ENCODE results near the gene ADARB1. TPM values are rescaled to one million over a fixed set of nuclear protein-coding genes. Genes with fewer than 3 reads are reported as not detected.

ADARB1 gene
- total and polyA plus RNA-seq, 2 of the 8 experiments (the other 6 are each of a cell fraction or from before 2014, with no cell fraction given): 4.7 to 14.9 TPM

GRCh38 chr21:45032332-45032731 lies 42.0 kb upstream of the ADARB1 start:
- TF ChIP-seq MAX (IDR thresholded peaks at IDR 0.05): 0 out of 2 replicates have a peak, but pooled peaks have one; percentile 17
- no peak for TF ChIP-seq JUND (IDR thresholded peaks at IDR 0.05; ENCODE audit: low read length)
- no peak for DNase-seq (ENCODE audit: low read depth in 1 of 2, low spot score in 2 of 2)
- 91% methylated on average over 5 of the region's 21 CpGs; no CpG with 5 or more reads in 1 of the 2 experiments for WGBS, 2 experiments (ENCODE audit: extremely low coverage in 1 of 2, insufficient coverage in 1 of 2, insufficient read length in 1 of 2, insufficient replicate concordance in 2 of 2, low coverage in 1 of 2, low lambda C conversion rate in 2 of 2, missing lambda C conversion rate in 1 of 2)

More at GRCh38 chr21:45032332-45032731, 42.0 kb upstream of the ADARB1 start:
- H2AFZ ChIP-seq (ENCODE audit: low read length): no peak overlapping the region
- H3K27me3 ChIP-seq (replicated peaks in 1 of 4; ENCODE audit: control insufficient read depth in 3 of 4, extremely low read depth in 1 of 4, insufficient read depth in 3 of 4, low read length in 3 of 4): peaks cover 0 to 6% (median 3%) of the 10 kb centered on the region in 4 experiments; a peak in 3 of 7 replicates
- POLR2A ChIA-PET (ENCODE audit: partially characterized antibody): interaction anchor here (1.1 kb wide), 1 partner anchor 18 kb away, joined by 3 read pairs; no protein-coding TSS in a partner anchor
- no peak overlapping the region for H2BK15ac ChIP-seq (ENCODE audit: low read length)
- H3K56ac ChIP-seq (replicated peaks; ENCODE audit: insufficient read length, low read depth, low read length): no peak overlapping the region
- no peak overlapping the region; the same call in 1 of the 2 replicates for H2BK20ac ChIP-seq (ENCODE audit: low read length)
- FAIRE-seq: no peak
- H4K20me1 ChIP-seq (replicated peaks in 1 of 2; ENCODE audit: control insufficient read depth in 1 of 2, insufficient read depth in 2 of 2, low read length in 2 of 2): peaks cover 0 to under 1% of the 10 kb centered on the region in 2 experiments
- H3K23ac ChIP-seq (ENCODE audit: insufficient read length): no peak overlapping the region
- peak overlapping the region; percentile 84 for H4K8ac ChIP-seq (ENCODE audit: extremely low read depth, insufficient read depth, low read length)
- H3K4me3 ChIP-seq (ENCODE audit: extremely low read depth in 1 of 4, insufficient read depth in 2 of 4, low read depth in 3 of 4, low read length in 4 of 4): no peak overlapping the region
- H2BK120ac ChIP-seq (replicated peaks; ENCODE audit: low read depth, low read length): no peak overlapping the region
- H3K4ac ChIP-seq (replicated peaks; ENCODE audit: insufficient read length, low read depth, low read length): peak overlapping the region; percentile 54
- 0 out of 2 replicates have a peak overlapping the region, but pooled peaks have one; percentile 27 for H2BK12ac ChIP-seq (ENCODE audit: low read depth, low read length)
- no peak overlapping the region for H3K4me2 ChIP-seq (ENCODE audit: insufficient read depth in 1 of 2, low read depth in 2 of 2, low read length in 2 of 2)
- H3K4me1 ChIP-seq (replicated peaks in 1 of 4; ENCODE audit: control insufficient read depth in 3 of 4, insufficient read depth in 4 of 4, low read length in 3 of 4): peaks cover 7 to 36% (median 26%) of the 10 kb centered on the region in 4 experiments
- H4K91ac ChIP-seq (replicated peaks; ENCODE audit: insufficient read length, low read length): peak overlapping the region; percentile 56
- no peak overlapping the region for H3K9ac ChIP-seq (replicated peaks in 1 of 4; ENCODE audit: extremely low read depth in 1 of 4, low read depth in 3 of 4, low read length in 3 of 4)
- H3K9me3 ChIP-seq (ENCODE audit: insufficient read depth in 2 of 2, low read depth in 1 of 2, low read length in 1 of 2): no peaks in the 10 kb centered on the region
- H3K79me2 ChIP-seq (ENCODE audit: control insufficient read depth in 1 of 2, insufficient read depth in 2 of 2, low read length in 2 of 2): no peaks in the 10 kb centered on the region
- peak overlapping the region; percentile 36 for H4K5ac ChIP-seq (ENCODE audit: insufficient read length, low read depth, low read length)
- no peak overlapping the region for H3K18ac ChIP-seq (ENCODE audit: extremely low read depth, low read length)
- H3K27ac ChIP-seq (ENCODE audit: low read depth, low read length): no peak overlapping the region
- H3K14ac ChIP-seq (ENCODE audit: insufficient read length): no peak overlapping the region
- H3K36me3 ChIP-seq (ENCODE audit: control insufficient read depth in 2 of 4, insufficient read depth in 4 of 4, low read length in 3 of 4): no peaks in the 10 kb centered on the region
- H3K79me1 ChIP-seq (ENCODE audit: low read depth, low read length): peaks cover 3% of the 10 kb centered on the region; the same call in 1 of the 2 replicates
- H3K23me2 ChIP-seq (ENCODE audit: low read depth, low read length): no peaks in the 10 kb centered on the region
- CTCF ChIA-PET (ENCODE audit: partially characterized antibody): interaction anchor here (2.2 kb wide), 1 partner anchor 105 kb away, joined by 10 read pairs; no protein-coding TSS in a partner anchor
- H2BK5ac ChIP-seq (ENCODE audit: low read depth, low read length): no peak overlapping the region
- 0 out of 2 replicates have a peak overlapping the region, but pooled peaks have one; percentile 53 for H2AK5ac ChIP-seq (ENCODE audit: low read depth, low read length)

Data from H1 (cell line).